Activated CD8-positive, alpha-beta memory T cell treated with anti-CD3 and anti-CD28 coated beads, Interleukin-2, amount 50 U/mL, for 48 hours (primary cell): ENCODE data around the gene COL20A1.

Source experiments
- DNase-seq: peaks from one replicate; pipeline ENCODE4 v3.0.0-alpha.2; 2020

COL20A1 gene

GRCh38 chr20:63380346-63380870 lies 87.4 kb downstream of the COL20A1 start:
- DNase-seq, result no peak

DNA sequence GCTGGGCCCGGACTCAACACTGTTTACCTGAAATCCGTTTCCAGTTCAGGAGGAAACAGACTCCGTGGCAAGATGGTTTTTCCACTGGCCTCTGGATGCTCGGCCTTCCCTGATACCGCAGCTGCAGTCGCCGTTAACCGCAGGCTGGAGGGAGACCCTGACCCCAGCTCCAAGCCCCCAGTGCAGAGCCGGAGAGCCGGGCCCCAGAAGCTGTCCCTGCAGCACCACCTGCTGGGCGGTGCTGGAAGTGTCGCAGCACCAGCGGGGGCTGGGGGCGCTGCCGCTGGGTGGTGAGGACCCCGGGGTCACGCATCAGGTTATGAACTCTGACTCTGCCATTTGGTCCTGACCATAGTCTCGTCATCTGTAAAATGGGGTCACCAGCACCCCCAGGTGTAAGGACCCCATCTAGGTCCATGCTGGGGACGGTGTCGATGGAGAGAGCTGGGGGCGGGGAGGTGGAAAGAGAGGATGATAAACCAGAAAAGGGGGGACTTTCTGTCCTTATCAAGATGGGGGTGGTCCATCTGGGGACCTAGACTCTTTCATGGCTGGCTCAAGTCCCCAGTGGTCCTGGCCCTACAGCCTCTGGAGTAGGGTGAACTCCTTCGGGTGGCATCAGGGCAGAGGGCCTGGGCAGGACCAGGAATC lies 88.9 kb downstream of the COL20A1 start:
- peak; percentile 81 for DNase-seq

DNA sequence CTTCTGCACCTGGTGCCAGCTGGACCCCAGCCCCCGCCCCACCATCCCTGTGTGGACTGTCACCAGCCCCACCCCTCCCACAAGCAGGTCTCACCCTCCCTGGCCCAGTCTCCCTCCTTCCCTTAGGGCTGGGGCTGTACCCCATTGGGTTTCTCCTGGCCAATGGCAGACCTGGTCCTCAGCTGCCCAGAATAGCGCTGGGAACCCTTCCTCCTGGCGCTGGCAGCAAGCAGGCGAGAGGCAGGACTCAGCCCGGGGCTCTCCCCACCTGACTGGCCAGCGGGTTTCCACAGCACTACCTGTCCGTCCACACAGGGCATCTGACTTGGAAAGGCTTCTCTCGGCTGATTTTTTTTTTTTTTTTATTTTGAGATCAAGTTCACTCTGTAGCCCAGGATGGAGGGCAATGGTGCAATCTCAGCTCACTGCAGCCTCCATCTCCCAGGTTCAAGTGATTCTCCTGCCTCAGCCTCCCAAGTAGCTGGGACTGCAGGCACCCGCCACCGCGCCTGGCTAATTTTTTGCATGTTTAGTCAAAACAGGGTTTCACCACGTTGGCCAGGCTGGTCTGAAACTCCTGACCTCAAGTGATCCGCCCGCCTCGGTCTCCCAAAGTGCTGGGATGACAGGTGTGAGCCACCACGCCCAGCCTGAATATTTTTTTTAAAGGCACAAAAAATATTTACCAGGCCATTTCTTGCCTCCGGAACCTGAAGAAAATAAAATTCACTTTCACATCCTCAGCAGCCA lies 89.7 kb downstream of the COL20A1 start:
- DNase-seq, result no peak

DNA sequence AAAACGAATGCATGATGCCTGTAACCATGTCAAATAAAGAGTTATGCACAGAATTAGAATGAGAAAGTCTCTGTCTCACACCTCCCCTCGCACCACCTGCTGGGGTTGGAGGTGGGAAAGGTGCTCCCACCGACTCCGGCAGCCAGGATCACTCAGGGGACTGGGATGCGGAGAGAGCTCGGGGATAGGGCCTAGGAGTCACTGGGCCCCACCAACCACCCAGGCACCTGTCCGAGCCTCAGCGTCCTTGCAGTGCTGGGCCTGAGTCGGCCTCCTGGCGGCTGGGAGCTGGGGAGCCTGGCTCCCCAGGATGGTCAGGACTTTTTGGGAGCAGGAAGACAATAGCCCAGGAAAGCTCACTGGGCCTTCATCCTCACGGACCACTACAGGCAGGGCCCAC lies 90.6 kb downstream of the COL20A1 start:
- no peak for DNase-seq

- DNase-seq, result no peak
Measured at GRCh38 chr20:63384336-63384735, 91.3 kb downstream of the COL20A1 start.
